IPS-18c (cell line): ENCODE data around the gene ME3.

ENCODE experiments used
- H3K4me3 ChIP-seq: 2 replicates; pipeline ENCODE4 v1.7.0; 2013; ENCODE audit warnings: low read depth, mild to moderate bottlenecking, low read length, moderate library complexity; ENCODE audit not compliant: insufficient read depth
- H3K9me3 ChIP-seq: one replicate; pipeline ENCODE4 v1.6.1; 2013; ENCODE audit warnings: mild to moderate bottlenecking, low read length, moderate library complexity; ENCODE audit not compliant: control insufficient read depth, insufficient read depth

The ME3 gene

DNA sequence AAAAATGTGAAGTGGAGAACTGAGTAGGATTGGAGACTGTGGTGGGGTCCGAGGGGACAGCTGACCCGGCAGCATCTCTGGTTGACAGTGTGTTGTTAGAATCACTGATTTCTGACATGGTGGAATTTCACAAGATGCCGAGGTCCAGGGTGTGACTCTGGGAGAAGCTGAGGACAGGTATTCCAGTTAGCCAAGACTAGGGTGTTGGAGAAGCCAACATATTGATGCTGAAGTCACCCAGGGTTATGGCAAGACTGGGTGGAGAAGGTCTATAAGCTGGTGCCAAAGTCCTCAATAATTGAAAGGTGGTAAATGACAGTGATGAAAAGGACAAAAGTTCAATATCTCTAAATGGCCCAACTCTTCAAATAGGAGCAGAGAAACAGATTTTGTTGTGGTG is 86.1 kb downstream of the ME3 start:
- Histone ChIP-seq H3K9me3 (no peaks in the 10 kb centered on the region), H3K4me3 (no peak overlapping the region)

- Histone ChIP-seq H3K9me3 (no peaks in the 10 kb centered on the region), H3K4me3 (no peak overlapping the region)
These were observed 89.5 kb downstream of the ME3 start for GRCh38 chr11:86582898-86583297.

DNA sequence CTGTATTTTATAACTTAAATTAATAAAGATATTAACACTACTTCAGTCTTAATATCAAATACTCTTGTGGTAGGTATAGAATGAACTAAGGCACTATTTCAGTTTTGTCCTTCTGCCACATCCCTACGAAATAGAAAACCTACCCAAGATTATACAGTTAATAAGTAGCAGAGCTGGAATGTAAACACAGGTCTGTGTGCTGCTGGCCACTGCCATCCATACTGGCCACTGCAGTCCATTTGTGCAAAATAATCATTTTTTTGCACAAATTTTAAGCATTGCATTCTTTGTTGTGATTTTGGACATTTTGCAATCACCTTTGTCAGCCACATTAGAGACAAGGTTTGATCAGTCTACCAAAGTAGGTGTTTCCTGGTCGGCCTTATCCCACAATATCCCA is 91.9 kb downstream of the ME3 start:
- no peaks in the 10 kb centered on the region for H3K9me3 ChIP-seq
- H3K4me3 ChIP-seq = no peak overlapping the region

DNA sequence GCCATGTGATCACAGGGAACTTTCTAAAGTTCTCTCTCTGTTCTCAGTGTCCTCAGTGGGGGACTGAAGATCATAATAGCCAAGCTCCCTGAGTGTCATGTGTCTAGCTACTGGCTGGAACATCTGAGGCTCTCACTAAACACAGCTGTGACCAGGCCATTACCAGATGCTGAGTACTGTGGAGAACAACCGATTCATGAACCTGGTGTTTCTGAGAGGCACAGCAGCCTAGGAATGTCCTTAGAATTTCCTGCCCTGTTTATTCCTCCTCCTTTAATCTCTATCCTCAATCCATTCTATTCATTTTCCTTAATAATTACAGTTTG is 93.0 kb downstream of the ME3 start:
- no peak overlapping the region for H3K4me3 ChIP-seq
- no peaks in the 10 kb centered on the region for H3K9me3 ChIP-seq

GRCh38 chr11:86578727-86579405 is 93.5 kb downstream of the ME3 start:
- Histone ChIP-seq H3K4me3 (no peak overlapping the region), H3K9me3 (no peaks in the 10 kb centered on the region)

- H3K9me3 ChIP-seq = no peaks in the 10 kb centered on the region
- H3K4me3 ChIP-seq = no peak overlapping the region
These were observed 94.5 kb downstream of the ME3 start for GRCh38 chr11:86577644-86578636.

- Histone ChIP-seq H3K9me3 (no peaks in the 10 kb centered on the region), H3K4me3 (no peak overlapping the region)
These were observed 95.3 kb downstream of the ME3 start for GRCh38 chr11:86576946-86577624.

- H3K4me3 ChIP-seq = no peak overlapping the region
These were observed 96.5 kb downstream of the ME3 start for GRCh38 chr11:86575927-86576326.

GRCh38 chr11:86575208-86575855 is 97.1 kb downstream of the ME3 start:
- H3K9me3 ChIP-seq = no peaks in the 10 kb centered on the region
- no peak overlapping the region for H3K4me3 ChIP-seq

More at GRCh38 chr11:86575927-86576326, 96.5 kb downstream of the ME3 start:
- no peaks in the 10 kb centered on the region for H3K9me3 ChIP-seq

DNA sequence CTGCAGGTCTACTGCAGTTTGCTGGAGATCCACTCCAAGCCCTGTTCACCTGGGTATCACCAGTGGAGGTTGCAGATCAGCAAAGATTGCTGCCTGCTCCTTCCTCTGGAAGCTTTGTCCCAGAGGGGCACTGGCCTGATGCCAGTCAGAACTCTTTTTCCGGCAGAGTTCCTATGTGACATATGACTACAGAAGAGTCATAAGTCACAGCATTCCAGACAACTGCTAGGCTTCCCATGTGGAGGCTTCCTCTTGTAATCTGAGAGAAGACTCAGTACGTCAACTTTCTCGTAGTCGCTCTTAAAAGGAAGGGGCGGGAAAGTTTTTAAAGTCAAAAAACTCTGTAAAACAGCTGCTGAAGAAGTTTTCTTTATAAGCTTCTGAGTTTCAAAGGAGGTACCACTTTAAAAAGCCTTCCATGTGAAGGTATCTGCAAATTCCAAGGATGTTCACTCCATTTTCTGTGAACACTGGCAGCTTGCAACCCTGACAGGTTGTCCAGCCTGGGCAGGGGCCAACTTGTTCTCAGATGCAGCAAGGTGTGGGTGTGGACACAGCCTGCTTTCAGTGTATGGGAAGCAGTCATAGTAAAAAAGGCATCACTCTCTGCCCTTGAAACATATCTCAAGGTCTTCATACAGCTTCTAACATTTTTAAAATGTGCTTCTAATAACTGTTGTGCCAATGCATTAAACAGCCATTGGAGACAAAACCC is 97.8 kb downstream of the ME3 start:
- no peak overlapping the region for H3K4me3 ChIP-seq
- H3K9me3 ChIP-seq = no peaks in the 10 kb centered on the region

GRCh38 chr11:86571273-86571948 is 101.0 kb downstream of the ME3 start:
- H3K4me3 ChIP-seq = no peak overlapping the region
- H3K9me3 ChIP-seq = no peaks in the 10 kb centered on the region

- H3K9me3 ChIP-seq = no peaks in the 10 kb centered on the region
- H3K4me3 ChIP-seq = no peak overlapping the region
These were observed 102.0 kb downstream of the ME3 start for GRCh38 chr11:86570451-86570850.

DNA sequence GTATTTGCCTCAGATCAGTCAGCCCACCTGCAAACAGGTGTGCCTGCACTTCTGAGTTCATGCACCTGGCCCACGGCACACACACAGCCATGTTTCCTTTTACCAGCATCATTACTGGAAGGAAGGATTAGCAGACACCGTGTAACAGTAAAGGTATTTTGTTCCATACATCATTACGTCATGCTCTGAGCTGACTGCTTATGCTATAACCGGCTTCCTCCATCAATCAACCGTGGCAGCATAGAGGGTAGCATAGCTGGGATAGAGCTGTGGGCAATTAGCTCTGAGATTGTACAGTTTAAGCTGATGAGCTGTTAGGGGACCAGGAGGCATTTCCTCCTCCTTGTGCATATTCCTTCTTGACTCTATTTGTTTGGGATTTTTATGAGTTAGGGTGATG is 102.4 kb downstream of the ME3 start:
- no peak overlapping the region for H3K4me3 ChIP-seq
- no peaks in the 10 kb centered on the region for H3K9me3 ChIP-seq

DNA sequence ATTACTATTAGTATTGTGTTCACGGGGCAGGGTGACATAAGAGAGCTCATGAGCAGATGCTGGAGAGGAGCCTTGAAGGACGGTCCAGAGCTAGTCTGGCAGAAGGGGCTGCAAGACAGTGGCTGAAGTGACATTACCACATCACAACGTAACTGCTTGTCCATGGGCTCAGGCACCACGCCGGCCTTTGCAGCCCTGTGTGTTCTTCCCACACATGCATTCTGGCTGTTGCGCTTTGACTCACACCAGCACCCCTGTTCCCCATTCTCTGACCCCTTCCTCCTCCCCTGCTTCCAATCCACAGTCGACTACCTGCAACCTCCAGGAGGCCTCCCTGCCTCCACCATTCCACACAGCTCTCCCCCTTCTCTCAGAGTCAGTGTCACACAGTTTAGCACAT is 103.3 kb downstream of the ME3 start:
- no peaks in the 10 kb centered on the region for H3K9me3 ChIP-seq
- H3K4me3 ChIP-seq = no peak overlapping the region

- no peaks in the 10 kb centered on the region for H3K9me3 ChIP-seq
- H3K4me3 ChIP-seq = no peak overlapping the region
These were observed 106.6 kb downstream of the ME3 start for GRCh38 chr11:86565801-86566312.

DNA sequence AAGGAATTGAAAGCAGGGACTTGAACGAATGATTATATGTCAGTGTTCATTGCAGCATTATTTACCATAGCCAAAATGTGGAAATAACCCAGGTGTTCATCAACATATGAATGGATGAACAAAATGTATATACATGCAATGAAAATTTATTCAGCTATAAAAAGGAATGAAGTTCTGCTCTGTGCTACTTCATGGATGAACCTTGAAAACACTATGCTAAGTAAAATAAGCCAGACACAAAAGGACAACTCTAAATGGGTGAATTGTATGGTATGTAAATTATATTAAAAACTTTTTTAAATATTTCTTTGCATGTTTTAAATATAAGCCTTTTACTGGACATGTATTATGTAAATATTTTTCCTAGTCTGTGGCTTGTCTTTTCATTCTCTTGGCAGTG is 107.0 kb downstream of the ME3 start:
- no peaks in the 10 kb centered on the region for H3K9me3 ChIP-seq
- no peak overlapping the region for H3K4me3 ChIP-seq
